PC-3 (cell line): Measurements from ENCODE around the gene RILPL2. TPM values are rescaled to one million over a fixed set of nuclear protein-coding genes. Genes with fewer than 3 reads are reported as not detected.

Experiments used
- ATAC-seq: fragments of 200-7000 bp; cut with Tn5 transposase; 2 replicates; pipeline ENCODE4 v1.9.1; 2020; ENCODE audit warnings: mild to moderate bottlenecking, moderate library complexity
- BruUV-seq: library from RNA; stranded (reverse); fragments of 400-500 nt; replicated peaks from 2 replicates; lab custom pipeline; 2021; lab: Mats Ljungman, UMichigan
- CTCF ChIA-PET: fragments of 300-600 bp; sonication (Branson Sonifier 250); formaldehyde crosslinking; loops from one replicate; lab custom pipeline; 2022; ENCODE audit warnings: antibody characterized with exemption; lab: Charles Lee
- POLR2A ChIA-PET: fragments of 300-600 bp; sonication (Branson Sonifier 250); formaldehyde crosslinking; loops from one replicate; lab custom pipeline; 2022; ENCODE audit warnings: antibody characterized with exemption; ENCODE audit not compliant: unreplicated experiment; lab: Charles Lee
- DNase-seq: peaks from one replicate; pipeline ENCODE4 v3.0.0-alpha.2; 2015
- H2AFZ ChIP-seq: fragments of 300-600 bp; sonication (generic); 2 replicates; pipeline ENCODE4 v1.6.0; 2016; ENCODE audit warnings: antibody characterized with exemption, low read length
- H3F3A ChIP-seq: fragments of 300-600 bp; sonication (generic); one replicate; pipeline ENCODE4 v1.6.0; 2017; ENCODE audit warnings: antibody characterized with exemption, low read length, control low read depth, mild to moderate bottlenecking; ENCODE audit not compliant: unreplicated experiment
- H3K27ac ChIP-seq: fragments of 300-600 bp; sonication (generic); 2 replicates; pipeline ENCODE4 v1.5.1; 2016; ENCODE audit warnings: mild to moderate bottlenecking, low read length
- H3K27me3 ChIP-seq: fragments of 300-600 bp; sonication (generic); 2 replicates; pipeline ENCODE4 v1.6.1; 2016; ENCODE audit warnings: low read length, mixed read lengths
- H3K36me3 ChIP-seq: fragments of 300-600 bp; sonication (generic); 2 replicates; pipeline ENCODE4 v1.6.1; 2016; ENCODE audit warnings: low read depth, mixed run types, low read length, mixed read lengths
- H3K4me1 ChIP-seq: fragments of 300-600 bp; sonication (generic); 2 replicates; pipeline ENCODE4 v1.5.1; 2016; ENCODE audit warnings: low read length; ENCODE audit not compliant: insufficient read depth
- H3K4me2 ChIP-seq: fragments of 300-600 bp; sonication (generic); 2 replicates; pipeline ENCODE4 v1.6.0; 2016; ENCODE audit warnings: low read length
- H3K4me3 ChIP-seq: fragments of 300-600 bp; sonication (generic); 2 replicates; pipeline ENCODE4 v1.5.1; 2016; ENCODE audit warnings: mild to moderate bottlenecking, low read length, mixed read lengths
- H3K79me2 ChIP-seq: fragments of 300-600 bp; sonication (generic); 2 replicates; pipeline ENCODE4 v1.6.1; 2017; ENCODE audit warnings: low read length, mixed read lengths
- H3K9ac ChIP-seq: fragments of 300-600 bp; sonication (generic); 2 replicates; pipeline ENCODE4 v1.6.0; 2016; ENCODE audit warnings: mild to moderate bottlenecking, low read length
- H3K9me2 ChIP-seq: fragments of 300-600 bp; sonication (generic); replicated peaks from 2 replicates; pipeline ENCODE4 v1.6.1; 2016; ENCODE audit warnings: mixed run types, low read length, mixed read lengths
- H3K9me3 ChIP-seq: fragments of 300-600 bp; sonication (generic); 2 replicates; pipeline ENCODE4 v1.6.1; 2016; ENCODE audit warnings: low read length, mixed read lengths
- H4K20me1 ChIP-seq: fragments of 300-600 bp; sonication (generic); 2 replicates; pipeline ENCODE4 v1.6.1; 2016; ENCODE audit warnings: low read length, mixed read lengths
- EZH2 ChIP-seq: fragments of 300-600 bp; sonication (generic); IDR thresholded peaks from one replicate; pipeline ENCODE4 v1.6.1; 2017; ENCODE audit warnings: antibody characterized with exemption, mild to moderate bottlenecking, low read length; ENCODE audit not compliant: unreplicated experiment
- EZH2phosphoT487 ChIP-seq: fragments of 300-600 bp; sonication (generic); IDR thresholded peaks from 2 replicates; pipeline ENCODE4 v1.6.1; 2018; ENCODE audit warnings: mild to moderate bottlenecking, antibody characterized with exemption, low read length, borderline replicate concordance
- intact Hi-C: fragments of 100-400 bp; cut with micrococcal nuclease; formaldehyde crosslinking; loops from 2 replicates; pipeline ENCODE4 v1.9.0; 2023
- total RNA-seq: library from RNA; depleted of rRNA; stranded (reverse); fragments of >200 nt; gene quantifications from 2 replicates; pipeline ENCODE4 v1.2.3, GENCODE V29; 2014
- TF ChIP-seq, protein P1 (sequence below): fragments of 300-600 bp; sonication (generic); conservative IDR thresholded peaks from 2 replicates; pipeline ENCODE4 v1.5.1; 2017; ENCODE audit warnings: antibody characterized with exemption, low read depth, mild to moderate bottlenecking, low read length

Gene RILPL2
- total RNA-seq, 1 experiment from 2014 or later = 2.2 TPM

DNA sequence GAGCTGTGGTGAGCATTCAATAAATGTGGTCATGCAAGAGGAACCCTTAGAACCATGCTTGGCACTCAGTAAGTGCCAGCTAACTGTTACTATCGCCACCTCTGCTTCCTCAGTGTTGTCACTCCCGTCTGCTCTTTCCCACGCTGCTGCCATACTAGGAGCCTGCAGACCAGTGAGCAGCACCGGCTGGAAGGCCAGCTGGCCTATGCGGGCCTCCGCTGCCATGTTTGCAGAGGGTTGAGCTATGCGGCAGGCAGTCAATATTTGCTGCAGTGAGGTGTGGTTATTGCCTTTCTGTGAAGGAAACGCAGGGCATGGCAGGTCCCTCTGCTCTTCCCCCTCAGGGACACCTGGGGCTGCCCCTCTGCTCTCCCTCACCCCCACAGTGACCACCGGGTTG is 39.5 kb downstream of the RILPL2 start:
- H3K27ac ChIP-seq = no peak overlapping the region
- H3K4me3 ChIP-seq = no peak overlapping the region
- no peak overlapping the region for H3K4me2 ChIP-seq
- POLR2A ChIA-PET = interaction anchor here (0.7 kb wide), 1 partner anchor 218 kb away, joined by 8 read pairs; no protein-coding TSS in a partner anchor
- DNase-seq (no peak), ATAC-seq (no peak)
- no peak overlapping the region for H2AFZ ChIP-seq
- peaks cover 5% of the 10 kb centered on the region; the same call in 1 of the 2 replicates for H4K20me1 ChIP-seq
- H3K9ac ChIP-seq = no peak overlapping the region
- H3K79me2 ChIP-seq = peaks cover 55% of the 10 kb centered on the region
- H3K27me3 ChIP-seq = no peaks in the 10 kb centered on the region
- no TSS peak for BruUV-seq
- no peaks in the 10 kb centered on the region for H3K4me1 ChIP-seq
- no peaks in the 10 kb centered on the region for H3K9me3 ChIP-seq
- H3K9me2 ChIP-seq = no peaks in the 10 kb centered on the region
- TF ChIP-seq, protein P1, sequence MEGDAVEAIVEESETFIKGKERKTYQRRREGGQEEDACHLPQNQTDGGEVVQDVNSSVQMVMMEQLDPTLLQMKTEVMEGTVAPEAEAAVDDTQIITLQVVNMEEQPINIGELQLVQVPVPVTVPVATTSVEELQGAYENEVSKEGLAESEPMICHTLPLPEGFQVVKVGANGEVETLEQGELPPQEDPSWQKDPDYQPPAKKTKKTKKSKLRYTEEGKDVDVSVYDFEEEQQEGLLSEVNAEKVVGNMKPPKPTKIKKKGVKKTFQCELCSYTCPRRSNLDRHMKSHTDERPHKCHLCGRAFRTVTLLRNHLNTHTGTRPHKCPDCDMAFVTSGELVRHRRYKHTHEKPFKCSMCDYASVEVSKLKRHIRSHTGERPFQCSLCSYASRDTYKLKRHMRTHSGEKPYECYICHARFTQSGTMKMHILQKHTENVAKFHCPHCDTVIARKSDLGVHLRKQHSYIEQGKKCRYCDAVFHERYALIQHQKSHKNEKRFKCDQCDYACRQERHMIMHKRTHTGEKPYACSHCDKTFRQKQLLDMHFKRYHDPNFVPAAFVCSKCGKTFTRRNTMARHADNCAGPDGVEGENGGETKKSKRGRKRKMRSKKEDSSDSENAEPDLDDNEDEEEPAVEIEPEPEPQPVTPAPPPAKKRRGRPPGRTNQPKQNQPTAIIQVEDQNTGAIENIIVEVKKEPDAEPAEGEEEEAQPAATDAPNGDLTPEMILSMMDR = no peak
- TF ChIP-seq EZH2phosphoT487 (no peak), EZH2 (no peak)
- no peaks in the 10 kb centered on the region for H3F3A ChIP-seq
- intact Hi-C loops = no loop called here
- CTCF ChIA-PET = no interaction called here
- H3K36me3 ChIP-seq = peaks cover 48% of the 10 kb centered on the region

GRCh38 chr12:123396543-123396942 is 39.9 kb downstream of the RILPL2 start:
- ATAC-seq = no peak
- Histone ChIP-seq H3K4me3 (no peak overlapping the region), H3F3A (no peaks in the 10 kb centered on the region), H3K9me2 (no peaks in the 10 kb centered on the region), H4K20me1 (peaks cover 5% of the 10 kb centered on the region; the same call in 1 of the 2 replicates), H3K9ac (no peak overlapping the region), H3K4me2 (no peak overlapping the region), H2AFZ (no peak overlapping the region), H3K27ac (no peak overlapping the region), H3K79me2 (peaks cover 59% of the 10 kb centered on the region), H3K36me3 (peaks cover 52% of the 10 kb centered on the region), H3K9me3 (no peaks in the 10 kb centered on the region), H3K4me1 (no peaks in the 10 kb centered on the region), H3K27me3 (no peaks in the 10 kb centered on the region)
- TF ChIP-seq EZH2 (no peak), EZH2phosphoT487 (no peak)
- TF ChIP-seq, protein P1 = no peak
- no peak for DNase-seq
- CTCF ChIA-PET = no interaction called here
- BruUV-seq = no TSS peak
- intact Hi-C loops = no loop called here
- POLR2A ChIA-PET = no interaction called here

- no TSS peak for BruUV-seq
Observed at GRCh38 chr12:123395236-123395635, 41.2 kb downstream of the RILPL2 start.

More at GRCh38 chr12:123395236-123395635, 41.2 kb downstream of the RILPL2 start:
- no peaks in the 10 kb centered on the region for H3K9me2 ChIP-seq
- no peak for DNase-seq
- peaks cover 4% of the 10 kb centered on the region for H3K4me1 ChIP-seq
- peaks cover 61% of the 10 kb centered on the region for H3K36me3 ChIP-seq
- no peak overlapping the region for H3K27ac ChIP-seq
- no peak overlapping the region for H3K4me2 ChIP-seq
- TF ChIP-seq EZH2phosphoT487 = no peak
- TF ChIP-seq, protein P1 = no peak
- TF ChIP-seq EZH2 = no peak
- H3K79me2 ChIP-seq = peaks cover 69% of the 10 kb centered on the region
- ChIA-PET CTCF (no interaction called here), POLR2A (no interaction called here)
- intact Hi-C loops = no loop called here
- no peak overlapping the region for H3K9ac ChIP-seq
- H3K27me3 ChIP-seq = no peaks in the 10 kb centered on the region
- no peak overlapping the region for H3K4me3 ChIP-seq
- peaks cover 5% of the 10 kb centered on the region; the same call in 1 of the 2 replicates for H4K20me1 ChIP-seq
- no peaks in the 10 kb centered on the region for H3F3A ChIP-seq
- no peak for ATAC-seq
- no peaks in the 10 kb centered on the region for H3K9me3 ChIP-seq
- no peak overlapping the region for H2AFZ ChIP-seq
